K562 (cell line): ENCODE results near the gene NDUFS8. TPM values are rescaled to one million over a fixed set of nuclear protein-coding genes. Genes with fewer than 3 reads are reported as not detected.

Experiments
- ATAC-seq: fragments of 200-7000 bp; cut with Tn5 transposase; 3 replicates; pipeline ENCODE4 v1.9.1; 2020; ENCODE audit warnings: moderate library complexity
- BruUV-seq: library from RNA; stranded (reverse); fragments of 400-500 nt; replicated peaks from 2 replicates; lab custom pipeline; 2021; lab: Mats Ljungman, UMichigan
- CTCF ChIA-PET: fragments of 300-600 bp; formaldehyde crosslinking; extraction: SDS; loops from one replicate; lab custom pipeline; 2021; ENCODE audit warnings: low intra/inter-chr PET ratio; lab: Yijun Ruan, JAX
- POLR2A ChIA-PET: fragments of 300-600, 350-650 bp; sonication (Branson Sonifier 250); formaldehyde crosslinking; extraction: SDS; loops from one replicate; lab custom pipeline; 2021; ENCODE audit warnings: antibody characterized with exemption, inconsistent platforms; lab: Yijun Ruan, JAX
- DNase-seq, 4 experiments: peaks; one replicate each; pipeline versions ENCODE4 v3.0.0 to v3.0.0-alpha.2; 2011 to 2018; ENCODE audit warnings: low spot score in 3 of 4, mixed read lengths in 3 of 4; ENCODE audit errors: extremely low read depth in 1 of 4
- FAIRE-seq: peaks from 2 replicates; lab custom pipeline; 2011; peaks lifted over from hg19 to GRCh38; lab: Jason Lieb, UNC
- H2AFZ ChIP-seq: 2 replicates; pipeline ENCODE4 v1.6.0; 2011; ENCODE audit warnings: low read depth, low read length, control low read depth, inconsistent platforms
- H3K27ac ChIP-seq: fragments of 200-600 bp; 3 replicates; pipeline ENCODE4 v1.8.0; 2011; ENCODE audit warnings: low read depth, mild to moderate bottlenecking, control low read depth, inconsistent platforms, low read length, moderate library complexity, mixed read lengths; ENCODE audit errors: extremely low read depth
- H3K27me3 ChIP-seq, 2 experiments: fragments of 300-600 bp in 1 of 2; 2 replicates in 1 of 2; 3 replicates in 1 of 2; pipeline versions ENCODE4 v1.6.0 to v1.8.0; 2011; ENCODE audit warnings: inconsistent platforms in 2 of 2, low read length in 2 of 2, mild to moderate bottlenecking in 1 of 2, mixed read lengths in 1 of 2, moderate library complexity in 1 of 2; ENCODE audit not compliant: control insufficient read depth in 2 of 2, insufficient read depth in 2 of 2
- H3K36me3 ChIP-seq: fragments of 300-600 bp; 3 replicates; pipeline ENCODE4 v1.8.0; 2011; ENCODE audit warnings: mild to moderate bottlenecking, low read length, inconsistent platforms; ENCODE audit not compliant: control insufficient read depth, insufficient read depth
- H3K4me1 ChIP-seq, 2 experiments: fragments of 200-600 bp in 1 of 2; replicated peaks in 1 of 2; 2 replicates in 1 of 2; 3 replicates in 1 of 2; pipeline versions ENCODE4 v1.5.1 to v1.8.0; 2011; ENCODE audit warnings: inconsistent platforms in 2 of 2, low read length in 2 of 2, mild to moderate bottlenecking in 1 of 2, mixed read lengths in 1 of 2, moderate library complexity in 1 of 2; ENCODE audit not compliant: control insufficient read depth in 2 of 2, insufficient read depth in 2 of 2
- H3K4me2 ChIP-seq: 2 replicates; pipeline ENCODE4 v1.6.1; 2011; ENCODE audit warnings: low read length, control low read depth, inconsistent platforms, mixed read lengths; ENCODE audit not compliant: insufficient read depth
- H3K4me3 ChIP-seq: fragments of 200-600 bp; sonication (generic), shearing (Covaris generic); 2 replicates; pipeline ENCODE4 v1.5.1; 2016; ENCODE audit warnings: control low read depth, inconsistent platforms
- H3K79me2 ChIP-seq: fragments of 200-600 bp; 3 replicates; pipeline ENCODE4 v1.8.0; 2011; ENCODE audit warnings: low read length, inconsistent platforms; ENCODE audit not compliant: control insufficient read depth, insufficient read depth
- H3K9ac ChIP-seq, 2 experiments: 2 replicates each; pipeline versions ENCODE4 v1.6.0 to v1.6.1; 2011; ENCODE audit warnings: low read depth in 2 of 2, low read length in 2 of 2, control low read depth in 1 of 2, inconsistent platforms in 1 of 2, mild to moderate bottlenecking in 1 of 2, mixed read lengths in 1 of 2; ENCODE audit not compliant: insufficient read depth in 1 of 2
- H3K9me1 ChIP-seq: one replicate; pipeline ENCODE4 v1.6.0; 2011; ENCODE audit warnings: inconsistent platforms, mild to moderate bottlenecking, low read length, moderate library complexity; ENCODE audit not compliant: control insufficient read depth, insufficient read depth
- H3K9me3 ChIP-seq: replicated peaks from 2 replicates; pipeline ENCODE4 v1.5.1; 2011; ENCODE audit warnings: low read depth, low read length, inconsistent platforms; ENCODE audit not compliant: control insufficient read depth, insufficient read depth
- H4K20me1 ChIP-seq: replicated peaks from 2 replicates; pipeline ENCODE4 v1.6.1; 2011; ENCODE audit warnings: low read length, inconsistent platforms, mixed read lengths; ENCODE audit not compliant: control insufficient read depth, insufficient read depth
- FOXO4 ChIP-seq: fragments of 450-650 bp; formaldehyde crosslinking; IDR thresholded peaks from 2 replicates; pipeline ENCODE4 v1.4.0; 2020; ENCODE audit warnings: mild to moderate bottlenecking, moderate library complexity
- POLR2G ChIP-seq: fragments of 200-400 bp; formaldehyde crosslinking; IDR thresholded peaks from 2 replicates; pipeline ENCODE4 v1.6.1; 2017; ENCODE audit warnings: low read depth, mild to moderate bottlenecking, antibody characterized with exemption, low read length, moderate library complexity
- RBFOX2 ChIP-seq: fragments of 200-400 bp; formaldehyde crosslinking; IDR thresholded peaks from 2 replicates; pipeline ENCODE4 v1.6.1; 2017; ENCODE audit warnings: low read depth, mild to moderate bottlenecking, low read length, moderate library complexity
- RBM22 ChIP-seq: fragments of 200-400 bp; formaldehyde crosslinking; IDR thresholded peaks from 2 replicates; pipeline ENCODE4 v1.6.1; 2018; ENCODE audit warnings: low read length, low read depth; ENCODE audit not compliant: poor library complexity, severe bottlenecking
- RFX7 ChIP-seq: fragments of 250-450 bp; sonication (Bioruptor Pico); IDR thresholded peaks from 2 replicates; pipeline ENCODE4 v1.5.1; 2021; ENCODE audit warnings: mild to moderate bottlenecking
- WGBS: fragments of 100-300 bp; shearing (Covaris generic); methylation state at CpG from one replicate; pipeline ENCODE4 v1.1.6; 2016; ENCODE audit warnings: low coverage, mixed read lengths; ENCODE audit not compliant: insufficient coverage; ENCODE audit errors: missing lambda C conversion rate; 5-methylcytosine and 5-hydroxymethylcytosine counted together
- in situ Hi-C: fragments of 300-500 bp; cut with MboI; formaldehyde crosslinking; loops from 4 replicates; pipeline ENCODE4 v1.15.0; 2018; ENCODE audit warnings: inconsistent platforms, mixed read lengths
- intact Hi-C: fragments of 100-400 bp; cut with micrococcal nuclease; formaldehyde crosslinking; loops from 2 replicates; pipeline ENCODE4 v1.14.2; 2022
- polyA plus RNA-seq, 8 experiments: library from polyadenylated mRNA; depleted of rRNA in 4 of 8; stranded (reverse) in 5 of 8; unstranded in 3 of 8; fragments of >200 nt; fragmentation: Nextera tagmentation in 2 of 8; fragmentation: Illumina TruSeq in 1 of 8; extraction: Ambion mirVana in 2 of 8; extraction: Trizol in 1 of 8; gene quantifications; 2 replicates each; pipeline versions ENCODE4 v1.2.1 to v1.2.3, GENCODE V29; 2011 to 2014; ENCODE audit warnings: inconsistent platforms in 1 of 8, missing spikeins in 1 of 8
- total RNA-seq, 7 experiments: library from RNA; depleted of rRNA in 6 of 7; stranded (reverse); fragments of >200 nt in 6 of 7; fragmentation: Illumina TruSeq in 2 of 7; extraction: Trizol in 2 of 7; gene quantifications; 2 replicates each; pipeline versions ENCODE4 v1.2.1 to v1.2.3, GENCODE V29; 2011 to 2021; ENCODE audit warnings: low replicate concordance in 1 of 7

NDUFS8 gene
- total and polyA plus RNA-seq, 9 of the 15 experiments (the other 6 are each of a cell fraction or from before 2014, with no cell fraction given): 36.5 to 351 (median 101) TPM

GRCh38 chr11:68050371-68050841 is 19.9 kb downstream of the NDUFS8 start:
- H3K9ac ChIP-seq: no peak overlapping the region
- DNase-seq (no peak), FAIRE-seq (no peak)
- TF ChIP-seq RBFOX2: peak; percentile 38; the same call in 1 of the 2 replicates
- TF ChIP-seq RFX7: no peak
- peak; percentile 54 for TF ChIP-seq POLR2G
- no peak for TF ChIP-seq FOXO4 (CRISPR knock-in tag)
- peak; percentile 10 for TF ChIP-seq RBM22
- TF ChIP-seq, all 486 proteins: peak for 3
- H3K27me3 ChIP-seq: no peaks in the 10 kb centered on the region
- H4K20me1 ChIP-seq: no peaks in the 10 kb centered on the region; the same call in 1 of the 2 replicates
- H2AFZ ChIP-seq: no peak overlapping the region
- ATAC-seq: no peak
- no peak overlapping the region for H3K27ac ChIP-seq
- in situ Hi-C loops (no loop called here), intact Hi-C loops (no loop called here)
- H3K9me1 ChIP-seq: no peaks in the 10 kb centered on the region
- BruUV-seq: no TSS peak
- peaks cover 0 to 31% of the 10 kb centered on the region in 2 experiments; a peak in 1 of 5 replicates for H3K4me1 ChIP-seq
- no peak overlapping the region for H3K4me3 ChIP-seq
- ChIA-PET CTCF (interaction anchor here (0.5 kb wide), 1 partner anchor 43 kb away, joined by 3 read pairs; no protein-coding TSS in a partner anchor), POLR2A (interaction anchor here (0.6 to 4.8 kb wide), 3 partner anchors 9 to 47 kb away, joined by 3 to 55 read pairs (median 3); no protein-coding TSS in a partner anchor)
- H3K4me2 ChIP-seq: no peak overlapping the region
- WGBS: 92% methylated on average over 18 of the region's 18 CpGs
- no peaks in the 10 kb centered on the region for H3K9me3 ChIP-seq
- peaks cover 82% of the 10 kb centered on the region; the same call in 2 of the 3 replicates for H3K36me3 ChIP-seq
- no peaks in the 10 kb centered on the region for H3K79me2 ChIP-seq
